Measurements from ENCODE around the gene LAD1.

- TF ChIP-seq CTCF (IDR thresholded peaks at IDR 0.05) (no peak), ZFX (IDR thresholded peaks at IDR 0.05; ENCODE audit: borderline replicate concordance) (no peak)
These were observed 20.1 kb upstream of the LAD1 start for GRCh38 chr1:201419256-201419655.

Data from 22Rv1 (cell line).